HL-60 (cell line): Measurements from ENCODE around the gene NPTX2.

Experiments used
- DNase-seq, 2 experiments: peaks; one replicate each; pipeline ENCODE4 v3.0.0-alpha.2; 2010 to 2020; ENCODE audit warnings: low read depth in 1 of 2, low spot score in 1 of 2
- H3K27ac ChIP-seq: fragments of 250-450 bp; sonication (Bioruptor Pico); replicated peaks from 2 replicates; pipeline ENCODE4 v1.5.1; 2020; ENCODE audit warnings: mild to moderate bottlenecking, moderate library complexity
- H3K27me3 ChIP-seq: fragments of 250-450 bp; sonication (Bioruptor Pico); 2 replicates; pipeline ENCODE4 v1.5.1; 2021; ENCODE audit warnings: mild to moderate bottlenecking, moderate library complexity; ENCODE audit not compliant: insufficient read depth, poor library complexity, severe bottlenecking
- H3K4me3 ChIP-seq: replicated peaks from 2 replicates; pipeline ENCODE4 v1.5.1; 2011; ENCODE audit warnings: mild to moderate bottlenecking, control low read depth, low read length; ENCODE audit not compliant: insufficient read depth
- CTCF ChIP-seq: IDR thresholded peaks from one replicate; pipeline ENCODE4 v1.5.1; 2011; ENCODE audit warnings: low read length, control low read depth, inconsistent platforms; ENCODE audit not compliant: insufficient read depth
- GABPA ChIP-seq: IDR thresholded peaks from 2 replicates; pipeline ENCODE4 v1.6.1; 2012; ENCODE audit warnings: low read depth
- POLR2AphosphoS5 ChIP-seq: IDR thresholded peaks from 2 replicates; pipeline ENCODE4 v1.6.1; 2012; ENCODE audit warnings: low read depth
- REST ChIP-seq: IDR thresholded peaks from 2 replicates; pipeline ENCODE4 v1.6.1; 2012; ENCODE audit warnings: low read depth; ENCODE audit not compliant: insufficient replicate concordance
- SPI1 ChIP-seq: IDR thresholded peaks from 2 replicates; pipeline ENCODE4 v1.6.1; 2012; ENCODE audit warnings: low read depth, mild to moderate bottlenecking, borderline replicate concordance

NPTX2 gene

GRCh38 chr7:98627413-98627790 lies 10.3 kb downstream of the NPTX2 start:
- peaks cover 5% of the 10 kb centered on the region for H3K27me3 ChIP-seq
- no peak for TF ChIP-seq SPI1
- no peak for TF ChIP-seq CTCF
- no peak for TF ChIP-seq REST
- TF ChIP-seq GABPA = no peak
- TF ChIP-seq POLR2AphosphoS5 = no peak
- no peak overlapping the region for H3K27ac ChIP-seq
- DNase-seq = no peak
- no peak overlapping the region for H3K4me3 ChIP-seq

GRCh38 chr7:98628418-98628817 lies 11.3 kb downstream of the NPTX2 start:
- no peak for DNase-seq
- H3K4me3 ChIP-seq = no peak overlapping the region
- peaks cover 5% of the 10 kb centered on the region for H3K27me3 ChIP-seq
- no peak overlapping the region for H3K27ac ChIP-seq
- TF ChIP-seq REST (no peak), SPI1 (no peak), GABPA (no peak), CTCF (no peak), POLR2AphosphoS5 (no peak)

- peaks cover 5% of the 10 kb centered on the region for H3K27me3 ChIP-seq
- H3K4me3 ChIP-seq = no peak overlapping the region
- DNase-seq = no peak
- H3K27ac ChIP-seq = no peak overlapping the region
- TF ChIP-seq GABPA (no peak), POLR2AphosphoS5 (no peak), CTCF (no peak), REST (no peak), SPI1 (no peak)
Measured at GRCh38 chr7:98629001-98629431, 11.9 kb downstream of the NPTX2 start.
